HepG2 (cell line): Measurements from ENCODE around the gene RAB3D. TPM values are rescaled to one million over a fixed set of nuclear protein-coding genes. Genes with fewer than 3 reads are reported as not detected.
A peak's percentile ranks its signal among the peaks of the same experiment; 100 is the strongest.

Experiments used
- ATF4 ChIP-seq, 2 experiments: fragments of 450-650 bp in 1 of 2; sonication (generic) in 1 of 2; formaldehyde crosslinking; IDR thresholded peaks; 2 replicates each; pipeline versions ENCODE4 v1.5.0 to v1.8.0; 2020 to 2022; ENCODE audit warnings: mild to moderate bottlenecking in 1 of 2, missing genetic modification reagents in 1 of 2
- BORCS8-MEF2B ChIP-seq: sonication (generic); formaldehyde crosslinking; IDR thresholded peaks from 2 replicates; pipeline ENCODE4 v1.8.0; 2022; ENCODE audit warnings: mild to moderate bottlenecking, missing genetic modification reagents
- CBX5 ChIP-seq: sonication (generic); formaldehyde crosslinking; IDR thresholded peaks from 2 replicates; pipeline ENCODE4 v1.4.0; 2020; ENCODE audit warnings: missing genetic modification reagents, borderline replicate concordance
- ETS1 ChIP-seq: sonication (generic); formaldehyde crosslinking; IDR thresholded peaks from 2 replicates; pipeline ENCODE4 v1.4.0; 2020; ENCODE audit warnings: missing genetic modification reagents
- MAFG ChIP-seq: sonication (generic); formaldehyde crosslinking; IDR thresholded peaks from 2 replicates; pipeline ENCODE4 v1.5.1; 2020; ENCODE audit warnings: mild to moderate bottlenecking, missing genetic modification reagents
- PPARG ChIP-seq: conservative IDR thresholded peaks from 2 replicates; pipeline ENCODE4 v1.6.1; 2016; ENCODE audit warnings: missing biosample characterization, missing genetic modification reagents
- TOE1 ChIP-seq: sonication (generic); formaldehyde crosslinking; IDR thresholded peaks from 2 replicates; pipeline ENCODE4 v1.4.0; 2020; ENCODE audit warnings: mild to moderate bottlenecking, missing genetic modification reagents
- TRIM22 ChIP-seq: fragments of 450-650 bp; IDR thresholded peaks from 2 replicates; pipeline ENCODE4 v1.6.1; 2017
- ZNF574 ChIP-seq: sonication (generic); formaldehyde crosslinking; IDR thresholded peaks from 2 replicates; pipeline ENCODE4 v1.4.0; 2020; ENCODE audit warnings: missing genetic modification reagents
- ZNF597 ChIP-seq: sonication (generic); formaldehyde crosslinking; IDR thresholded peaks from 2 replicates; pipeline ENCODE4 v1.5.0; 2020; ENCODE audit warnings: missing genetic modification reagents
- ZNF674 ChIP-seq: sonication (generic); formaldehyde crosslinking; IDR thresholded peaks from 2 replicates; pipeline ENCODE4 v1.5.0; 2020; ENCODE audit warnings: low read depth, mild to moderate bottlenecking, missing genetic modification reagents
- ZNF747 ChIP-seq: sonication (generic); formaldehyde crosslinking; IDR thresholded peaks from 2 replicates; pipeline ENCODE4 v1.8.1; 2023; ENCODE audit warnings: missing genetic modification reagents, mild to moderate bottlenecking, borderline replicate concordance
- polyA plus RNA-seq, 8 experiments: library from polyadenylated mRNA; depleted of rRNA in 3 of 8; stranded (reverse) in 7 of 8; unstranded in 1 of 8; fragments of >200 nt; fragmentation: Illumina TruSeq in 4 of 8; extraction: Trizol in 4 of 8; gene quantifications; 2 replicates each; pipeline versions ENCODE4 v1.2.1 to v1.2.3, GENCODE V29; 2011 to 2016; ENCODE audit warnings: low read depth in 4 of 8, missing spikeins in 1 of 8, mixed read lengths in 1 of 8; ENCODE audit not compliant: insufficient read depth in 1 of 8
- total RNA-seq, 5 experiments: library from RNA; depleted of rRNA; stranded (reverse); fragments of >200 nt; fragmentation: Illumina TruSeq; extraction: Trizol; gene quantifications; 2 replicates each; pipeline ENCODE4 v1.2.3, GENCODE V29; 2016; ENCODE audit warnings: low read depth in 1 of 5

RAB3D gene
- total and polyA plus RNA-seq, 2 of the 13 experiments (the other 11 are each of a cell fraction or from before 2014, with no cell fraction given), result 2.0 to 16.1 TPM

- TF ChIP-seq TOE1 (CRISPR knock-in tag), result no peak
- no peak for TF ChIP-seq ETS1 (CRISPR knock-in tag)
- TF ChIP-seq BORCS8-MEF2B (CRISPR knock-in tag), result no peak
- peak; percentile 81 for TF ChIP-seq ZNF574 (CRISPR knock-in tag)
- 0 out of 2 replicates have a peak, but pooled peaks have one; percentile 33 for TF ChIP-seq PPARG (CRISPR knock-in tag)
- TF ChIP-seq TRIM22, result no peak
- no peak; a peak in 1 of 4 replicates for TF ChIP-seq ATF4 (CRISPR knock-in tag; IDR thresholded peaks at IDR 0.05)
- no peak for TF ChIP-seq ZNF597 (CRISPR knock-in tag)
- TF ChIP-seq CBX5 (CRISPR knock-in tag), result peak; percentile 68; the same call in 1 of the 2 replicates
- TF ChIP-seq ZNF747, result peak; percentile 82; the same call in 1 of the 2 replicates
- TF ChIP-seq MAFG (CRISPR knock-in tag), result no peak
- no peak for TF ChIP-seq ZNF674 (CRISPR knock-in tag)
Observed at GRCh38 chr19:11293433-11294389, 45.7 kb downstream of the RAB3D start (continued).
